GM13976 (cell line): ENCODE results near the gene ABLIM1.

ENCODE experiments used
- DNase-seq: peaks from one replicate; pipeline ENCODE4 v3.0.0; 2012; ENCODE audit warnings: low spot score
- in situ Hi-C: fragments of 300-500 bp; cut with MboI; formaldehyde crosslinking; loops from one replicate; pipeline ENCODE4 v1.12.0; 2022; ENCODE audit warnings: low sequenced_read_pairs, mixed read lengths, inconsistent platforms; ENCODE audit not compliant: unreplicated experiment
- TF ChIP-seq, protein P1 (sequence below): IDR thresholded peaks from 2 replicates; pipeline ENCODE4 v1.5.1; 2012; ENCODE audit warnings: borderline replicate concordance, mild to moderate bottlenecking; ENCODE audit not compliant: insufficient read depth; ENCODE audit errors: extremely low read depth, missing control alignments, control extremely low read depth

ABLIM1 gene

GRCh38 chr10:114632869-114633715 is 25.0 kb downstream of the ABLIM1 start:
- TF ChIP-seq, protein P1, sequence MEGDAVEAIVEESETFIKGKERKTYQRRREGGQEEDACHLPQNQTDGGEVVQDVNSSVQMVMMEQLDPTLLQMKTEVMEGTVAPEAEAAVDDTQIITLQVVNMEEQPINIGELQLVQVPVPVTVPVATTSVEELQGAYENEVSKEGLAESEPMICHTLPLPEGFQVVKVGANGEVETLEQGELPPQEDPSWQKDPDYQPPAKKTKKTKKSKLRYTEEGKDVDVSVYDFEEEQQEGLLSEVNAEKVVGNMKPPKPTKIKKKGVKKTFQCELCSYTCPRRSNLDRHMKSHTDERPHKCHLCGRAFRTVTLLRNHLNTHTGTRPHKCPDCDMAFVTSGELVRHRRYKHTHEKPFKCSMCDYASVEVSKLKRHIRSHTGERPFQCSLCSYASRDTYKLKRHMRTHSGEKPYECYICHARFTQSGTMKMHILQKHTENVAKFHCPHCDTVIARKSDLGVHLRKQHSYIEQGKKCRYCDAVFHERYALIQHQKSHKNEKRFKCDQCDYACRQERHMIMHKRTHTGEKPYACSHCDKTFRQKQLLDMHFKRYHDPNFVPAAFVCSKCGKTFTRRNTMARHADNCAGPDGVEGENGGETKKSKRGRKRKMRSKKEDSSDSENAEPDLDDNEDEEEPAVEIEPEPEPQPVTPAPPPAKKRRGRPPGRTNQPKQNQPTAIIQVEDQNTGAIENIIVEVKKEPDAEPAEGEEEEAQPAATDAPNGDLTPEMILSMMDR: no peak
- in situ Hi-C loops: no loop called here
- peak; percentile 52 for DNase-seq

- TF ChIP-seq, protein P1: no peak
- peak; percentile 63 for DNase-seq
- in situ Hi-C loops: no loop called here
Observed at GRCh38 chr10:114631666-114632417, 26.2 kb downstream of the ABLIM1 start.

GRCh38 chr10:114631090-114631665 is 26.9 kb downstream of the ABLIM1 start:
- DNase-seq: peak; percentile 22
- TF ChIP-seq, protein P1: no peak
- in situ Hi-C loops: no loop called here

GRCh38 chr10:114629824-114630730 is 28.0 kb downstream of the ABLIM1 start:
- no peak for DNase-seq
- in situ Hi-C loops: no loop called here
- TF ChIP-seq, protein P1: no peak

DNA sequence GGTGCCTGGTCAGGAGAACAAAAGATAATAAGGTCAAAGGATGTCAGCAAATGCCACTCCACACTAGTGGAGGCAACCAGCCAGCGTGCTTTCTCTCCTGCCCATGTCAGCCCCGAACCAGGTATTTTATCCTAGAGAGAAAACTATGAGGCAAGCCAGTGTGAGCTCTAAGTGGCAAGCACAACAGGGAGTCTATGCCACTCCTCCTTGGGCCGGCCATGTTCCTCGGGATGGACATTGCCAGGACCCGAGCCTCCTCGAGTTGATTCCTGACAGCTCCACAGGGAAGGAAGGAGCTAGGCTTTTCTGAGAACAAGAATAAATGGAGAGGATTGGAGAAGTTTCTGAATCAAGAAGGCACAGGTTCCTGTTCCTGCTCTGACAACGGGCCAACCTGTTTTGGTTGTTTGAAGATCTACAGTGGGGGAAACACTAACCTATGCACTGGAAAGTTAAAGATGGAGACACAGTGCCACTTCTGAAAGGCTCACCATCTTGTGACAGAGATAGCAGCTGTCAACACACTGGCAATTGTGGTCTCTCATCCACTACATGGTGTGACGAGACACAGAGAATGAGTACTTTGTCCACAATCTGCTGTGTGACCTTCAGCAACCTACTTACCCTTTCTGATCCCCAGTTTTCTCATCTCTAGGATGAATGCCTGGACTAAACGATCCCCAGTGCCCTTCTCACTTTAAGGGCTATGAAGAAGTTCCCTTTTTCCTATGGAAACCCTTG is 28.8 kb downstream of the ABLIM1 start:
- in situ Hi-C loops: no loop called here
- DNase-seq: no peak
- TF ChIP-seq, protein P1: no peak
